GM12873 (cell line): ENCODE results near the gene MYO1H.

Experiments
- CTCF ChIP-seq: IDR thresholded peaks from 2 replicates; pipeline ENCODE4 v1.5.1; 2012; ENCODE audit warnings: low read depth, mild to moderate bottlenecking, moderate library complexity, low read length, control low read depth; ENCODE audit not compliant: insufficient read depth; ENCODE audit errors: missing control alignments

The MYO1H gene

DNA sequence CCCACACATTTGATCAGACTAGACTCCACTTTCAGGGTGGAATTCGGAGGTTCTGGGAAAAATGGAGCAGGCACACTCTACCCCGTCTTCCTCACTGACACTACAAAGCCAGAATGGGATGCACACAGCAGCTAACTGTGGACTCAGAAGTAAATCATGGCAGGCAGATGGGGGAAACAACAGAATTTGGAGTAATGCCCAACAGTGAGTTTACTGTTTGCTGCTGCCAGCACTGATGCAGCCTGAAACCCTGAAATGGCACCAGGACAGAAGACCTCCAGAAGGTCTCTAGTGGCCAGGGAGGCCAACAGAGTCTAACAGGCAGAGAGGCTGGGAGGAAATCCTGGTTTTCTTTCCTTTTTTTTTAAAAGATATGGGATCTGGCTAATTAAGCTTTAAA is 104.8 kb downstream of the MYO1H start:
- TF ChIP-seq CTCF, result no peak

- TF ChIP-seq CTCF, result no peak
Measured at GRCh38 chr12:109455706-109456105, 108.0 kb downstream of the MYO1H start.

- no peak for TF ChIP-seq CTCF
Measured at GRCh38 chr12:109458086-109458485, 110.4 kb downstream of the MYO1H start.

GRCh38 chr12:109458771-109459208 is 111.1 kb downstream of the MYO1H start:
- TF ChIP-seq CTCF, result no peak

- no peak for TF ChIP-seq CTCF
Measured at GRCh38 chr12:109459247-109459646, 111.5 kb downstream of the MYO1H start.

DNA sequence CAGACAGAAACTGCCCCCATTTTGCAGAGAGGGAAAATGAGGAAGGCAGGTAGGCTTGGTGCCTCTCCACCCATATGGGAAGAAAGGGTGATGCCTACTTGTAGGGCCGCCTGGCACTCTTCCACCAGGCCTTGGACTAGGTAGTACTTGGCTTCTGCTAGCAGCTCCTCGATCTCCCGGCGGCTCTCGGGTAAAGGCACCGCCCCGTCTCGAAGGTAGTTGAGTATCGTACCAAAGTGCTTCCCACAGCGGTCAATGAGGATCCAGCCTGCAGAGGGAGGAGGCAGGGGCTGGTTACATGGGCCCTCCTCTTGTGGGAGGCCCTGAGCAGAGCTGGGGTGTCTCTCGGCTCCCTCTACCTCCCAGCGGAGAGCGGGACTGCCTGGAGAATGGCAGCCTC is 112.8 kb downstream of the MYO1H start:
- TF ChIP-seq CTCF, result no peak

GRCh38 chr12:109461049-109461845 is 113.5 kb downstream of the MYO1H start:
- TF ChIP-seq CTCF, result no peak
